ENCODE data around the gene TCF4. TPM values are rescaled to one million over a fixed set of nuclear protein-coding genes. Genes with fewer than 3 reads are reported as not detected.
A peak's percentile ranks its signal among the peaks of the same experiment; 100 is the strongest.

Gene TCF4
- total and polyA plus RNA-seq, 7 experiments from 2014 or later = 0.94 to 21.8 (median 2.6) TPM

DNA sequence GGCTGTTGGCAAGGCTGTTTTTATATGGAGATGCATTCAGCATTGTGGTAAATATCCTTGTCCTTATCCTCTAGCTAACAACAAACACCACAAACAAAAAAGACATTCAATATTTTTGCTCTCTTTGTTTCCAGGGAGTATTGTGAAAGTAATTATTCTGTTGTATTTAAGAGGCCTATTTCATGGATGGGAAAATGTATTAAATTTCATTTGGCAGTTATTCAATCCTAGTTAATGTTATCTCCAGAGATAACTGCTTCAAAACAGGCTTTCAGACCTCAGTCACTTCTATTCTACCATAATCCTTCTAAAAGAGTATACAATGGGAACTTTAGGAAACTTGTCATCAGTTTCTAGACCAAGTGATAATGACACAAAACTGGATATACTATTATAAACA lies 348.3 kb downstream of the TCF4 start:
- Mint-ChIP-seq H3K36me3 (no peaks in the 10 kb centered on the region), H3K9me3 (peaks cover 0 to 2% (median 0%) of the 10 kb centered on the region in 11 donors), H3K27me3 (no peaks in the 10 kb centered on the region), H3K4me3 (no peak overlapping the region), H3K4me1 (peaks cover 0 to 3% (median 0%) of the 10 kb centered on the region in 7 donors), H3K27ac (no peak overlapping the region)
- intact Hi-C loops (cut with micrococcal nuclease) = loop anchor here (10.0 kb wide), 5 partner anchors 135 to 1475 kb away; partner anchors contain the start of gene TCF4 (in 1 of the 2)
- DNase-seq (no peak), ATAC-seq (no peak)
- Histone ChIP-seq H3K27ac (ENCODE audit: low read depth, low read length) (no peak overlapping the region), H3K4me1 (ENCODE audit: control insufficient read depth in 2 of 2, insufficient read depth in 2 of 2, low read length in 2 of 2) (no peaks in the 10 kb centered on the region), H3K9me3 (ENCODE audit: control insufficient read depth in 2 of 3, low read length in 3 of 3) (no peaks in the 10 kb centered on the region), H3K4me3 (ENCODE audit: low read length) (no peak overlapping the region), H3K36me3 (ENCODE audit: control insufficient read depth in 2 of 3, insufficient read depth in 3 of 3, low read length in 3 of 3) (no peaks in the 10 kb centered on the region), H3K27me3 (ENCODE audit: control insufficient read depth in 2 of 2, insufficient read depth in 2 of 2, low read length in 2 of 2) (no peaks in the 10 kb centered on the region)
- CTCF ChIA-PET = no interaction called here
- POLR2A ChIA-PET = no interaction called here

DNA sequence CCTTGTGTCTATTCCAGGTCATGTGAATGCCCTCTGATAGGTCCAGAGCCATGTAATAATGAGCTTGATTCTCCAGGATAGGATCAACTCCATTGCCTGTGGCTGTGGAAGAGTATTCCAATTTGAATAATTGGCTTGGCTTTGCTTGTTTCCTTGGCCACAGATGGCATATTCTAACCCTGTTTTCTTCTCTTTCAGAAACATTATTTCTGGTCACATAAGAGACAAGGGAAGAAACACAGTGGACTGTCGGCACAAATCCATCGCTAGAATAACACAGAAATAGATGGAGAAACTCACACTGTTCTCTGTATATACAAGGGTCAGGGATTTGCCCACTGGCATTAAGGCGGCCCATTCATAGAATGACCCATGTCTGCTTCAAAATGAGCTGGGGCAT lies 350.3 kb downstream of the TCF4 start:
- Histone ChIP-seq H3K4me3 (ENCODE audit: low read length) (no peak overlapping the region), H3K36me3 (ENCODE audit: control insufficient read depth in 2 of 3, insufficient read depth in 3 of 3, low read length in 3 of 3) (no peaks in the 10 kb centered on the region), H3K27me3 (ENCODE audit: control insufficient read depth in 2 of 2, insufficient read depth in 2 of 2, low read length in 2 of 2) (no peaks in the 10 kb centered on the region), H3K9me3 (ENCODE audit: control insufficient read depth in 2 of 3, low read length in 3 of 3) (no peaks in the 10 kb centered on the region), H3K27ac (ENCODE audit: low read depth, low read length) (no peak overlapping the region), H3K4me1 (ENCODE audit: control insufficient read depth in 2 of 2, insufficient read depth in 2 of 2, low read length in 2 of 2) (no peaks in the 10 kb centered on the region)
- POLR2A ChIA-PET = no interaction called here
- DNase-seq = no peak
- H3K4me3 Mint-ChIP-seq = no peak overlapping the region
- no peaks in the 10 kb centered on the region for H3K36me3 Mint-ChIP-seq
- CTCF ChIA-PET = interaction anchor here (0.5 kb wide), 1 partner anchor 144 kb away, joined by 4 read pairs; no protein-coding TSS in a partner anchor
- H3K27ac Mint-ChIP-seq = no peak overlapping the region
- intact Hi-C loops (cut with micrococcal nuclease) = loop anchor here (10.0 kb wide), 5 partner anchors 137 to 1477 kb away; partner anchors contain the start of gene TCF4 (in 1 of the 2)
- H3K4me1 Mint-ChIP-seq = peaks cover 0 to 4% (median 0%) of the 10 kb centered on the region in 7 donors
- peaks cover 0 to 3% (median 0%) of the 10 kb centered on the region in 11 donors for H3K9me3 Mint-ChIP-seq
- H3K27me3 Mint-ChIP-seq = no peaks in the 10 kb centered on the region
- no peak for ATAC-seq

DNA sequence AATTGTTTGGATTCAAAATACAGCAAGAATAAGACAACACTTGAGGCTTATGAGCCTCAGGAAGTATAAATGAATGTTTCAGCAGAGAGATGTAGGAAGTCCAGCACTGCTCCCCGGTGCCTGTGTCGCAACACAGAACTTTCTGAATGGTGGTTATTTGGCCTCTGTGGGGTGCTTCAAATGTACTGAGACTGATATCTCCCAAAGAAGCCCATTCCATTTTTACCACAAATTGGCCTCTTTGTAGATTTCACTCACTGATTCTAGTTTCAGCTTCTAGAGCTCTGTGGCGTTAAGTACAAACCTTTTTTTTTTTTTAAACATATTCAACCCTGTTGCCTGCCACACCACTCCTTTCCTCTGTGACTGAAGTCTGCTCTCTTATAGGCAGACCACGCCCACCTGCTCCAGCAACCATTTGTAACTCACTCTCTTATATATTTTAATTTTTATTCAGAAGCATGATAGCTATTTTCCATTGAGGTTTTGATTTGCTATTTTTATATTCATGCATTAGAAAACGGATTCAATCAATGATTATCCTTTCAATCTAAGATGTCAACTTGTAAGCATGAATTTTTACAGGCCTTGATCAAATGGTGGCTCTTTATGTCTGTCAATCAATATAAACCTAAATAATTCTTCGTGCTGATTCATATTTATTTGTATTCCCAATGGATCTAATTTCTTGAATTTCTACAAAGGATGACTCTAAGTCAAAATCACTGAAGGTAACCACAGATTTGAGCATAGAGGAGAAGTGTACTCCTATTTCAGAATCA lies 351.7 kb downstream of the TCF4 start:
- Histone ChIP-seq H3K36me3 (ENCODE audit: control insufficient read depth in 2 of 3, insufficient read depth in 3 of 3, low read length in 3 of 3) (no peaks in the 10 kb centered on the region), H3K4me3 (ENCODE audit: low read length) (no peak overlapping the region), H3K4me1 (ENCODE audit: control insufficient read depth in 2 of 2, insufficient read depth in 2 of 2, low read length in 2 of 2) (no peaks in the 10 kb centered on the region), H3K27me3 (ENCODE audit: control insufficient read depth in 2 of 2, insufficient read depth in 2 of 2, low read length in 2 of 2) (no peaks in the 10 kb centered on the region), H3K27ac (ENCODE audit: low read depth, low read length) (no peak overlapping the region), H3K9me3 (ENCODE audit: control insufficient read depth in 2 of 3, low read length in 3 of 3) (no peaks in the 10 kb centered on the region)
- peaks cover 0 to 4% (median 0%) of the 10 kb centered on the region in 7 donors for H3K4me1 Mint-ChIP-seq
- no peak overlapping the region for H3K4me3 Mint-ChIP-seq
- CTCF ChIA-PET = no interaction called here
- no peak for ATAC-seq
- peaks cover 0 to 5% (median 0%) of the 10 kb centered on the region in 11 donors for H3K9me3 Mint-ChIP-seq
- DNase-seq = no peak
- H3K27me3 Mint-ChIP-seq = no peaks in the 10 kb centered on the region
- no peaks in the 10 kb centered on the region for H3K36me3 Mint-ChIP-seq
- no peak overlapping the region for H3K27ac Mint-ChIP-seq
- intact Hi-C loops (cut with micrococcal nuclease) = loop anchor here (10.0 kb wide), 5 partner anchors 138 to 1478 kb away; partner anchors contain the start of gene TCF4 (in 1 of the 2)
- POLR2A ChIA-PET = no interaction called here

DNA sequence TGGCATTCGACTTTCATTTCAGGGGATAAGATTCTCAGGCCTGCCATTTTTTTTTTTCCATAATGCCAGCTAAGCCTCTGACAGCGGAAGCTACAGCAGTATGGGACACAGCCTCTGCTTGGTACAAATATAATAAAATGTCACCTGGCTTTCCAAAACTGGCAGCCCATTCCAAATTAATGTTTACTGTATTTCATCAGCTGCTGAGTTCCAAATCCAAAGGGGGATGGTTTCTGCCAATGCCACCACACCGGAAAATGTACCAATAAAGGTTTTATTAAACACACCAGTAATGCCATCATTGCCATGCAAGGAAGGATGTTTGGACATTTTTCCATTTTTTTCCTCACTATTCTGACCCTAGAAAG lies 352.9 kb downstream of the TCF4 start:
- H3K36me3 ChIP-seq (ENCODE audit: control insufficient read depth in 2 of 3, insufficient read depth in 3 of 3, low read length in 3 of 3) = no peaks in the 10 kb centered on the region
- H3K27ac ChIP-seq (ENCODE audit: low read depth, low read length) = no peak overlapping the region
- no peak overlapping the region for H3K4me3 ChIP-seq (ENCODE audit: low read length)
- H3K9me3 Mint-ChIP-seq = peaks cover 0 to 5% (median 0%) of the 10 kb centered on the region in 11 donors
- no peaks in the 10 kb centered on the region for H3K27me3 Mint-ChIP-seq
- no peaks in the 10 kb centered on the region for H3K36me3 Mint-ChIP-seq
- H3K9me3 ChIP-seq (ENCODE audit: control insufficient read depth in 2 of 3, low read length in 3 of 3) = no peaks in the 10 kb centered on the region
- no peak overlapping the region for H3K4me3 Mint-ChIP-seq
- ChIA-PET CTCF (interaction anchor here (0.6 to 0.7 kb wide), 2 partner anchors 817 to 1969 kb away, joined by 3 to 4 read pairs; no protein-coding TSS in a partner anchor), POLR2A (no interaction called here)
- H3K4me1 ChIP-seq (ENCODE audit: control insufficient read depth in 2 of 2, insufficient read depth in 2 of 2, low read length in 2 of 2) = no peaks in the 10 kb centered on the region
- peaks cover 0 to 4% (median 0%) of the 10 kb centered on the region in 7 donors for H3K4me1 Mint-ChIP-seq
- DNase-seq (no peak), ATAC-seq (no peak)
- intact Hi-C loops (cut with micrococcal nuclease) = loop anchor here (2.0 to 10.0 kb wide), 6 partner anchors 40 to 1480 kb away; partner anchors contain the start of gene TCF4 (in 1 of the 2)
- no peak overlapping the region for H3K27ac Mint-ChIP-seq
- no peaks in the 10 kb centered on the region for H3K27me3 ChIP-seq (ENCODE audit: control insufficient read depth in 2 of 2, insufficient read depth in 2 of 2, low read length in 2 of 2)

DNA sequence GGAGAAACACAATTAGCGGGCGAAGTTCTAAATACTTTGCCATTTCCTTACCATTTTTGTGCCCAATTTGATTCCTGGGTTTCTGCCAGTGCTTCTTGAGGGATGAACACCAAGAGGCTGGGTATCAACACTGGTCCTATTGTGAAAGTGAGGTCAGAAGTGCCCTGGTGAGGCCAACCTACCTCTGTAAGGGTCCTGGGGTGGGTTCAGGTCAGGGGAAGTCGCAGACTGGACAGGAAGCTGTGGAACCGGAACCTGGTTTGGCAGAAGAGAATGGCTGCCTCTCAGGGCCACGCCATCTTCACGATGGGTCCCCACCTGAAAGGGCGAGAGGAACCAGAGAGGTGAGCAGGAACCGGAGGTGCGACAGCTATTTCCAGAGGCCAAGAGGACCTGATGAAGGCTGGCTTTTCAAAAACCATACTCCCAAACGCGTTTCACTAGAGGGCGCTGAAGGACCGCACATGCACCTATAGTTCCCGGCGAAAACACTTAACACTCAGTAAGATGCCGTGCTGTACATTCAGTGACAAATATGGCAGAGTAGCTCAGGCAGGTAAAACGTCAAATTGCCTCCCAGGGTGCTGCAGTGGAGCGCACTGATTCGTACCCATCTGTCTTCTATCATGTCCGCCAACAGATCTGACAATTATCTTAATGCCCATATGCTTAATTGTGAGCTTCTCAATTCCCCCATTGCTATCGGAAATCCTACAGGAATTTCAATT lies 353.5 kb downstream of the TCF4 start:
- Mint-ChIP-seq H3K27ac (no peak overlapping the region), H3K36me3 (no peaks in the 10 kb centered on the region), H3K4me3 (no peak overlapping the region), H3K9me3 (peaks cover 0 to 5% (median 0%) of the 10 kb centered on the region in 11 donors), H3K4me1 (peaks cover 0 to 4% (median 0%) of the 10 kb centered on the region in 7 donors), H3K27me3 (no peaks in the 10 kb centered on the region)
- H3K36me3 ChIP-seq (ENCODE audit: control insufficient read depth in 2 of 3, insufficient read depth in 3 of 3, low read length in 3 of 3) = no peaks in the 10 kb centered on the region
- no peaks in the 10 kb centered on the region for H3K9me3 ChIP-seq (ENCODE audit: control insufficient read depth in 2 of 3, low read length in 3 of 3)
- POLR2A ChIA-PET = no interaction called here
- H3K4me3 ChIP-seq (ENCODE audit: low read length) = no peak overlapping the region
- ATAC-seq (peak; percentile 78), DNase-seq (peak in 7 of 9 donors; percentile 7 to 51 (median 17))
- CTCF ChIA-PET = interaction anchor here (0.6 to 0.7 kb wide), 2 partner anchors 818 to 1970 kb away, joined by 3 to 4 read pairs; no protein-coding TSS in a partner anchor
- H3K4me1 ChIP-seq (ENCODE audit: control insufficient read depth in 2 of 2, insufficient read depth in 2 of 2, low read length in 2 of 2) = no peaks in the 10 kb centered on the region
- H3K27ac ChIP-seq (ENCODE audit: low read depth, low read length) = no peak overlapping the region
- intact Hi-C loops (cut with micrococcal nuclease) = loop anchor here (1.0 to 10.0 kb wide), 7 partner anchors 40 to 1480 kb away; partner anchors contain the start of gene TCF4 (in 1 of the 2)
- H3K27me3 ChIP-seq (ENCODE audit: control insufficient read depth in 2 of 2, insufficient read depth in 2 of 2, low read length in 2 of 2) = no peaks in the 10 kb centered on the region

DNA sequence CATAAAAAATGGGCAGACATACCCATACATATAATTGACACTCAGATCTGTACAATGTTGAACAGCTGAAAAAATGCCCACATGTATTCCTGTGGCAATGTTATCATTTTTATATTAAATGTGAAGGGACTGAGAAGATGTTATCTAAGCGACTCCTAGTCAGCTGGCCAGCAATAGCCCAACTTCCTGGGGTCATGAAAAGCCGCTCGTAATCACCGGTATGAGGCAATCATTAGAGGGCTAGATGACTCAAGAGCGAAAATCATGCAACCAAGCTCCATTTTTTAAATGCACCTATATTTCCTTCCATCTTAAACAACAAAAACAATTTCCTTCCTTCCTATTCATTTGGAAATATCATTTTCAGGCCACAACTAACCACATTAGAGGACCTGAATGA lies 354.1 kb downstream of the TCF4 start:
- no peaks in the 10 kb centered on the region for H3K4me1 ChIP-seq (ENCODE audit: control insufficient read depth in 2 of 2, insufficient read depth in 2 of 2, low read length in 2 of 2)
- peaks cover 0 to 5% (median 0%) of the 10 kb centered on the region in 11 donors for H3K9me3 Mint-ChIP-seq
- no peak overlapping the region for H3K27ac Mint-ChIP-seq
- intact Hi-C loops (cut with micrococcal nuclease) = loop anchor here (1.0 to 10.0 kb wide), 7 partner anchors 41 to 1481 kb away; partner anchors contain the start of gene TCF4 (in 1 of the 2)
- no peaks in the 10 kb centered on the region for H3K27me3 Mint-ChIP-seq
- CTCF ChIA-PET = interaction anchor here (0.7 kb wide), 1 partner anchor 22 kb away, joined by 3 read pairs; no protein-coding TSS in a partner anchor
- H3K9me3 ChIP-seq (ENCODE audit: control insufficient read depth in 2 of 3, low read length in 3 of 3) = no peaks in the 10 kb centered on the region
- H3K4me1 Mint-ChIP-seq = peaks cover 0 to 4% (median 0%) of the 10 kb centered on the region in 7 donors
- H3K4me3 ChIP-seq (ENCODE audit: low read length) = no peak overlapping the region
- no peaks in the 10 kb centered on the region for H3K27me3 ChIP-seq (ENCODE audit: control insufficient read depth in 2 of 2, insufficient read depth in 2 of 2, low read length in 2 of 2)
- H3K36me3 Mint-ChIP-seq = no peaks in the 10 kb centered on the region
- no peaks in the 10 kb centered on the region for H3K36me3 ChIP-seq (ENCODE audit: control insufficient read depth in 2 of 3, insufficient read depth in 3 of 3, low read length in 3 of 3)
- H3K27ac ChIP-seq (ENCODE audit: low read depth, low read length) = no peak overlapping the region
- no peak overlapping the region for H3K4me3 Mint-ChIP-seq
- DNase-seq (no peak), ATAC-seq (no peak)
- POLR2A ChIA-PET = no interaction called here

All from naive thymus-derived CD4-positive, alpha-beta T cell (primary cell).